ENCODE measurements around the gene JTB. TPM values are rescaled to one million over a fixed set of nuclear protein-coding genes. Genes with fewer than 3 reads are reported as not detected.

Gene JTB
- total RNA-seq: 207 and 231 TPM in 2 replicates

GRCh38 chr1:153977250-153978240, at the start of gene JTB:
Gene JTB (minus strand): TSS chr1:153977674. CDS start chr1:153977252, 422 bp downstream.

GRCh38 chr1:153990468-153991150, 13.1 kb upstream of the JTB start, which contains the start of gene RPS27:
Gene RPS27 (plus strand): TSS chr1:153990762. CDS start chr1:153990797, 35 bp downstream.

GRCh38 chr1:153985941-153986761, 8.7 kb upstream of the JTB start, which contains the start of gene RAB13:
Gene RAB13 (minus strand): TSS chr1:153986339. CDS start chr1:153986236, 103 bp downstream.

GRCh38 chr1:153967107-153967999, 10.1 kb downstream of the JTB start, which contains the start of gene CREB3L4:
Gene CREB3L4 (plus strand): TSS chr1:153967902. CDS start chr1:153968526, 624 bp downstream.

GRCh38 chr1:153963030-153963849, 14.2 kb downstream of the JTB start, which contains the start of gene SLC39A1:
Gene SLC39A1 (minus strand): TSS chr1:153963537. CDS start chr1:153962715, 822 bp downstream.

GRCh38 chr1:153958111-153958960, 19.1 kb downstream of the JTB start, which contains the start of gene CRTC2:
Gene CRTC2 (minus strand): TSS chr1:153958612. CDS start chr1:153958497, 115 bp downstream.

GRCh38 chr1:153946622-153947241, 30.7 kb downstream of the JTB start, which contains the start of gene DENND4B:
Gene DENND4B (minus strand): TSS chr1:153946718. CDS start chr1:153944374, 2,344 bp downstream.

Other genes with a start within 250 kb of the JTB start
- 12.5 and 14.5 TPM in 2 replicates for gene INTS3, start 249.6 kb downstream of the JTB start, total RNA-seq
- 5.1 and 17.9 TPM in 2 replicates for gene SLC27A3, start 202.3 kb downstream of the JTB start, total RNA-seq
- 3.6 and 4.0 TPM in 2 replicates for gene GATAD2B, start 54.7 kb downstream of the JTB start, total RNA-seq
- 11.1 and 15.9 TPM in 2 replicates for gene DENND4B, start 31.0 kb downstream of the JTB start, total RNA-seq
- gene CRTC2, start 19.1 kb downstream of the JTB start, total RNA-seq: 2.7 and 3.6 TPM in 2 replicates
- 134 and 176 TPM in 2 replicates for gene SLC39A1, start 14.1 kb downstream of the JTB start, total RNA-seq
- gene CREB3L4, start 9.8 kb downstream of the JTB start, total RNA-seq: 8.0 and 11.1 TPM in 2 replicates
- gene RAB13, start 8.7 kb upstream of the JTB start, total RNA-seq: 42.6 and 50.4 TPM in 2 replicates
- 1,885 and 2,803 TPM in 2 replicates for gene RPS27, start 13.1 kb upstream of the JTB start, total RNA-seq
- gene NUP210L, start 177.4 kb upstream of the JTB start, total RNA-seq: 0.21 and 0.24 TPM in 2 replicates
- gene TPM3, start 214.4 kb upstream of the JTB start, total RNA-seq: 196 and 436 TPM in 2 replicates
- not detected in 2 replicates for gene CFAP141, start 228.7 kb upstream of the JTB start, total RNA-seq
- gene UBAP2L, start 243.3 kb upstream of the JTB start, total RNA-seq: 19.8 and 21.3 TPM in 2 replicates

Measured in tracheal epithelial cell (primary cell).